Activated CD4-positive, alpha-beta memory T cell treated with anti-CD3 and anti-CD28 coated beads for 36 hours (primary cell): ENCODE results near the gene PTPN14. TPM values are rescaled to one million over a fixed set of nuclear protein-coding genes. Genes with fewer than 3 reads are reported as not detected.
A peak's percentile ranks its signal among the peaks of the same experiment; 100 is the strongest.

ENCODE experiments used
- CTCF ChIA-PET: fragments of 350-600 bp; sonication (Branson Sonifier 250); formaldehyde crosslinking; loops from one replicate; lab custom pipeline; 2021; ENCODE audit warnings: antibody characterized with exemption, inconsistent platforms; lab: Charles Lee
- POLR2A ChIA-PET: fragments of 350-600 bp; sonication (Branson Sonifier 250); formaldehyde crosslinking; loops from one replicate; lab custom pipeline; 2021; ENCODE audit warnings: antibody characterized with exemption; lab: Charles Lee
- DNase-seq: peaks from one replicate; pipeline ENCODE4 v3.0.0-alpha.2; 2020
- H3K27ac Mint-ChIP-seq: one replicate; pipeline ENCODE4 v1.8.0; 2021; ENCODE audit warnings: mixed read lengths
- H3K27me3 Mint-ChIP-seq: one replicate; pipeline ENCODE4 v1.8.0; 2021; ENCODE audit warnings: mixed read lengths
- H3K36me3 Mint-ChIP-seq: one replicate; pipeline ENCODE4 v1.8.0; 2021; ENCODE audit warnings: mixed read lengths
- H3K4me1 Mint-ChIP-seq: one replicate; pipeline ENCODE4 v1.8.0; 2021; ENCODE audit warnings: low read depth, mixed read lengths
- H3K4me3 Mint-ChIP-seq: one replicate; pipeline ENCODE4 v1.8.0; 2021; ENCODE audit warnings: mild to moderate bottlenecking, mixed read lengths
- H3K9me3 Mint-ChIP-seq: one replicate; pipeline ENCODE4 v1.8.0; 2021; ENCODE audit warnings: mixed read lengths
- intact Hi-C: fragments of 100-400 bp; cut with micrococcal nuclease; formaldehyde crosslinking; loops from one replicate; pipeline ENCODE4 v1.15.1; 2023
- total RNA-seq, 2 experiments: library from RNA; stranded (reverse); gene quantifications; one replicate each; pipeline ENCODE4 v1.2.3, GENCODE V29; 2021

Gene PTPN14
- total RNA-seq, 2 experiments from 2014 or later = 1.0 to 1.1 TPM

GRCh38 chr1:214370615-214371014, 180.8 kb downstream of the PTPN14 start:
- Mint-ChIP-seq H3K4me3 (no peak overlapping the region), H3K27me3 (peaks cover 11% of the 10 kb centered on the region), H3K27ac (no peak overlapping the region), H3K4me1 (no peaks in the 10 kb centered on the region), H3K36me3 (no peaks in the 10 kb centered on the region), H3K9me3 (no peaks in the 10 kb centered on the region)
- no peak for DNase-seq
- ChIA-PET POLR2A (no interaction called here), CTCF (interaction anchor here (0.9 kb wide), 1 partner anchor 39 kb away, joined by 3 read pairs; no protein-coding TSS in a partner anchor)
- intact Hi-C loops = no loop called here

GRCh38 chr1:214369364-214369763, 182.0 kb downstream of the PTPN14 start:
- peaks cover 13% of the 10 kb centered on the region for H3K27me3 Mint-ChIP-seq
- no peaks in the 10 kb centered on the region for H3K36me3 Mint-ChIP-seq
- intact Hi-C loops = no loop called here
- no peaks in the 10 kb centered on the region for H3K9me3 Mint-ChIP-seq
- CTCF ChIA-PET = no interaction called here
- H3K27ac Mint-ChIP-seq = no peak overlapping the region
- H3K4me3 Mint-ChIP-seq = no peak overlapping the region
- POLR2A ChIA-PET = no interaction called here
- H3K4me1 Mint-ChIP-seq = no peaks in the 10 kb centered on the region
- no peak for DNase-seq

GRCh38 chr1:214367841-214368240, 183.6 kb downstream of the PTPN14 start:
- intact Hi-C loops = no loop called here
- H3K27ac Mint-ChIP-seq = no peak overlapping the region
- CTCF ChIA-PET = no interaction called here

GRCh38 chr1:214364786-214365295, 186.6 kb downstream of the PTPN14 start:
- H3K9me3 Mint-ChIP-seq = no peaks in the 10 kb centered on the region
- no peaks in the 10 kb centered on the region for H3K36me3 Mint-ChIP-seq
- peaks cover 4% of the 10 kb centered on the region for H3K4me1 Mint-ChIP-seq
- intact Hi-C loops = no loop called here
- H3K4me3 Mint-ChIP-seq = no peak overlapping the region
- H3K27ac Mint-ChIP-seq = no peak overlapping the region
- no peak for DNase-seq
- CTCF ChIA-PET = no interaction called here
- H3K27me3 Mint-ChIP-seq = peaks cover 45% of the 10 kb centered on the region
- POLR2A ChIA-PET = no interaction called here

More at GRCh38 chr1:214367841-214368240, 183.6 kb downstream of the PTPN14 start:
- Mint-ChIP-seq H3K27me3 (peaks cover 25% of the 10 kb centered on the region), H3K36me3 (no peaks in the 10 kb centered on the region), H3K4me3 (no peak overlapping the region), H3K4me1 (no peaks in the 10 kb centered on the region), H3K9me3 (no peaks in the 10 kb centered on the region)
- POLR2A ChIA-PET = no interaction called here
- DNase-seq = no peak

GRCh38 chr1:214364386-214364785, 187.0 kb downstream of the PTPN14 start:
- H3K4me1 Mint-ChIP-seq = peaks cover 4% of the 10 kb centered on the region
- H3K4me3 Mint-ChIP-seq = no peak overlapping the region
- H3K27me3 Mint-ChIP-seq = peaks cover 40% of the 10 kb centered on the region
- POLR2A ChIA-PET = no interaction called here
- CTCF ChIA-PET = no interaction called here
- no peak overlapping the region for H3K27ac Mint-ChIP-seq
- DNase-seq = no peak
- H3K9me3 Mint-ChIP-seq = no peaks in the 10 kb centered on the region
- H3K36me3 Mint-ChIP-seq = no peaks in the 10 kb centered on the region
- intact Hi-C loops = no loop called here

- Mint-ChIP-seq H3K27me3 (peaks cover 40% of the 10 kb centered on the region), H3K4me3 (no peak overlapping the region), H3K9me3 (no peaks in the 10 kb centered on the region), H3K4me1 (peaks cover 4% of the 10 kb centered on the region), H3K36me3 (no peaks in the 10 kb centered on the region), H3K27ac (no peak overlapping the region)
- ChIA-PET POLR2A (no interaction called here), CTCF (no interaction called here)
- intact Hi-C loops = no loop called here
- DNase-seq = no peak
Observed at GRCh38 chr1:214363386-214363785, 188.0 kb downstream of the PTPN14 start.

- no peak for DNase-seq
- Mint-ChIP-seq H3K9me3 (no peaks in the 10 kb centered on the region), H3K4me3 (no peak overlapping the region), H3K4me1 (peaks cover 4% of the 10 kb centered on the region), H3K27ac (no peak overlapping the region), H3K36me3 (no peaks in the 10 kb centered on the region), H3K27me3 (peaks cover 38% of the 10 kb centered on the region)
- ChIA-PET CTCF (interaction anchor here (0.7 kb wide), 1 partner anchor 30 kb away, joined by 3 read pairs; no protein-coding TSS in a partner anchor), POLR2A (no interaction called here)
- intact Hi-C loops = no loop called here
Observed at GRCh38 chr1:214362188-214362882, 189.1 kb downstream of the PTPN14 start.

GRCh38 chr1:214361636-214362035, 189.8 kb downstream of the PTPN14 start:
- ChIA-PET CTCF (interaction anchor here (1.0 kb wide), 1 partner anchor 193 kb away, joined by 3 read pairs; no protein-coding TSS in a partner anchor), POLR2A (no interaction called here)
- Mint-ChIP-seq H3K4me3 (no peak overlapping the region), H3K4me1 (peaks cover 4% of the 10 kb centered on the region), H3K27me3 (peaks cover 35% of the 10 kb centered on the region), H3K36me3 (no peaks in the 10 kb centered on the region), H3K27ac (no peak overlapping the region), H3K9me3 (no peaks in the 10 kb centered on the region)
- no peak for DNase-seq
- intact Hi-C loops = no loop called here

- Mint-ChIP-seq H3K36me3 (no peaks in the 10 kb centered on the region), H3K9me3 (no peaks in the 10 kb centered on the region), H3K4me1 (peaks cover 4% of the 10 kb centered on the region), H3K27me3 (peaks cover 35% of the 10 kb centered on the region), H3K4me3 (no peak overlapping the region), H3K27ac (no peak overlapping the region)
- CTCF ChIA-PET = interaction anchor here (1.0 kb wide), 1 partner anchor 194 kb away, joined by 3 read pairs; no protein-coding TSS in a partner anchor
- POLR2A ChIA-PET = no interaction called here
- intact Hi-C loops = no loop called here
- DNase-seq = peak; percentile 16
Observed at GRCh38 chr1:214360525-214361164, 190.8 kb downstream of the PTPN14 start.

- ChIA-PET CTCF (interaction anchor here (0.6 kb wide), 1 partner anchor 225 kb away, joined by 3 read pairs; no protein-coding TSS in a partner anchor), POLR2A (no interaction called here)
- Mint-ChIP-seq H3K9me3 (no peaks in the 10 kb centered on the region), H3K4me1 (peaks cover 4% of the 10 kb centered on the region), H3K36me3 (no peaks in the 10 kb centered on the region), H3K27ac (no peak overlapping the region), H3K4me3 (no peak overlapping the region), H3K27me3 (peaks cover 35% of the 10 kb centered on the region)
- no peak for DNase-seq
- intact Hi-C loops = no loop called here
Observed at GRCh38 chr1:214360116-214360515, 191.3 kb downstream of the PTPN14 start.

GRCh38 chr1:214354440-214355148, 196.8 kb downstream of the PTPN14 start:
- Mint-ChIP-seq H3K4me3 (no peak overlapping the region), H3K9me3 (no peaks in the 10 kb centered on the region), H3K27me3 (no peaks in the 10 kb centered on the region), H3K4me1 (no peaks in the 10 kb centered on the region), H3K27ac (no peak overlapping the region), H3K36me3 (no peaks in the 10 kb centered on the region)
- no peak for DNase-seq
- ChIA-PET POLR2A (no interaction called here), CTCF (interaction anchor here (0.6 to 2.4 kb wide), 4 partner anchors 21 to 140 kb away, joined by 3 to 8 read pairs (median 6); no protein-coding TSS in a partner anchor)
- intact Hi-C loops = no loop called here

GRCh38 chr1:214352838-214353237, 198.6 kb downstream of the PTPN14 start:
- no peaks in the 10 kb centered on the region for H3K9me3 Mint-ChIP-seq
- H3K27me3 Mint-ChIP-seq = no peaks in the 10 kb centered on the region
- POLR2A ChIA-PET = no interaction called here
- no peak overlapping the region for H3K4me3 Mint-ChIP-seq
- DNase-seq = no peak
- intact Hi-C loops = no loop called here
- H3K36me3 Mint-ChIP-seq = no peaks in the 10 kb centered on the region
- H3K4me1 Mint-ChIP-seq = no peaks in the 10 kb centered on the region
- CTCF ChIA-PET = interaction anchor here (2.4 kb wide), 1 partner anchor 92 kb away, joined by 8 read pairs; no protein-coding TSS in a partner anchor
- H3K27ac Mint-ChIP-seq = no peak overlapping the region
